M059J (cell line): Measurements from ENCODE around the gene ASB18. TPM values are rescaled to one million over a fixed set of nuclear protein-coding genes. Genes with fewer than 3 reads are reported as not detected.

Source experiments
- DNase-seq: peaks from one replicate; pipeline ENCODE4 v3.0.0-alpha.2; 2012; ENCODE audit warnings: low read depth
- total RNA-seq: library from RNA; depleted of rRNA; stranded (reverse); fragments of >200 nt; shearing (Covaris generic); gene quantifications from 2 replicates; pipeline ENCODE4 v1.2.3, GENCODE V29; 2014

Gene ASB18
- total RNA-seq, 1 experiment from 2014 or later, result 0.30 TPM

DNA sequence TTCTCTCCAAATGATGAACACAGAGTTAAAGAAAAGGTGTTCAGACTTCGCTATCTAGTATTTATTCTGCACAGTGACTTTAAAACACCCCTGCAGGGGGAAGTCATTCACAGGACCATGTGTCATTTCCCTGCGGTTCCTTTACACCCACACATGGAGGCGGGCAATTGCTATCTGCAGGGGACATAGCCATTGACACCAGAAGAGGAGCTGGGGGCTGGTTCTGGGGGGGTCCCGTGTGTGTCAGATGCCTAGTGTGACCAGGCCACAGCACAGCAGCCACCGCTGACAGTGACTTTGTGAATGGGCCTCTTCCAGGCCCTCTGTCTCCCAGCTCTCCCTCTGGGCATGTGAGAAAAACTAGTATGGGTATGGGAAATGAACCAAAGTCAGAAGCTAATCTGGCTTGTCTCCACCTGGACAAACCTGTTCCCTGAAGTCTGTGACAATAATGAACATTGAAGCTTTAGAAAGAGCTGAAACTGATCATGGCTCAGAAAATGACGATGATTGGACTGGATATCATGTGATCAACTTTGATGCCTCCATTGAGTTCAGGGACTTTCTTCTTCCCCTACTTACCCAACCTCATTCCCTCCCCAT, 88.6 kb downstream of the ASB18 start:
- DNase-seq, result peak; percentile 47

DNA sequence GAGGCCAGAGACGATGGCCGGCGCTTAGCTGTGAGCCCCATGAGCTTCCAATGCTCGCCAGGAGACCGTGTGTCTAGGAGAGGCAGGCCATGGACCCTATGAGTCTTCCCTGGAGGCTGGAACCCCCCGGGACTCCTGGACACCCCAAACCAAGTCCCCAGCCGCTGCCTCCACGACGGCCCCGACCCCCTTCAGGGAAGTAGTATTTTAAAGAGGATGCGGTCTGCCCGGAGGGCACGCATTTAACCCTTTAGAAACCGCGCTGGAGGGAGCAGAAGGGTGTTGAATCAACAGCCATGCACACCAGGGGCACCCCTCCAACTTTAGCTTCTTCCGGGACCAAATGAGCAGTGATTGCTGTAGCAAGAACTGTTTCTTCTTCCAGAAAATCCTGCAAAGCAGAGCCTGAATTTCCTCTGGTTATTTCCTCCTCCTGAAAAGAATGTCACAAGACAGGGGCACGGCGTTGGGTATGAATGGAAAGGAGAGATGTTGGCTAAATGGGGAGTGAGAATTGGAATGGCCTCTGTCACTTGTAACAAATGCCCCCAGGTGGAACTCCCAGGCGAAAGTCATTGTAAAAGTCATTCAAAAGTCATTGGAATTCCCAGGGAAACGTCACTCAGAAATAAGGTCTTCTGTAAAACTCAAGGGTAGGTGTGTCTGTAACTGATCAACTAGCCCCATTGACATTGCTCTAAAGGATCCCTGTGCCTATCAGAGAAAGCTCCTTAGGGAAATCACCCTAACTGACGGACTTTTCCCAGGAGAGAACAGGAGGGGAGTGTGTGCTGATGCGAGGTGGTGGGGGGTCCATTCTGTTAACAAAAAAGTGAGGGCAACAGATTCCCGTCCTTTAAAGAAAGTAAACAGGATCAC, 90.2 kb downstream of the ASB18 start:
- DNase-seq, result no peak

DNA sequence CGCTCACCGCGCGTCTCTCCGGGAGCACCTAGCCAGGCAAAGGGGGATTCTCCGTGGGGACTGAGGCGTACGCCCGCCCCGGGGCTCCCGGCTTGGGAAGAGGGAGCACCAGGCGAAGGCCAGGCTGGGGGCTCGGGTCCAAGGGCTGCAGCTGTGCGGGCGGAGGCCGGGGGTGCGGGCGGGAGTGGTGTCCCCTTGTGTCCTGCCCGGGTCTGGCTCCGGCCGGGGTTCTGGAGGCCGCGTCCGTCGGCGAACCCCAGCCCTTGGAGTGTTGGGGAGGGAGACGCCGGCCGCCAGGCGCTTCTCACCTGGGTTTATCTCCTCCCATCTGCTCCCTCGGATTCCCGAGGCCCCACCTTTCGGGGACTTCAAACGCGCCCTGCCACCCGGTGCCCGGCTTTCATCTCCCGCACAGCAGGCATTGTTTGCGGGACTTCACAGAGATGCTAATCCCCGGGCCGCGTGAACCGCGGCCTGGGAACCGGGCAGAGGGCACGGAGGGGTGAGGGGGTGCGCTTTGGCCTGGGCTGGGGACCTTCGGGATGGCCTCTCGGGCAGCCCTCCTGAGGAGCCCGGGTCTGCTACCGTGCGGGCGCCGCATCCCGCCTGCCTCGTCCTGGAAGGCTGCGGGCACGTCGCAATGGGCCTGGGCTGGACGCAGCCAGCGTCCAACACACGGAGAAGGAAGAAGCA, 91.0 kb downstream of the ASB18 start:
- no peak for DNase-seq

DNA sequence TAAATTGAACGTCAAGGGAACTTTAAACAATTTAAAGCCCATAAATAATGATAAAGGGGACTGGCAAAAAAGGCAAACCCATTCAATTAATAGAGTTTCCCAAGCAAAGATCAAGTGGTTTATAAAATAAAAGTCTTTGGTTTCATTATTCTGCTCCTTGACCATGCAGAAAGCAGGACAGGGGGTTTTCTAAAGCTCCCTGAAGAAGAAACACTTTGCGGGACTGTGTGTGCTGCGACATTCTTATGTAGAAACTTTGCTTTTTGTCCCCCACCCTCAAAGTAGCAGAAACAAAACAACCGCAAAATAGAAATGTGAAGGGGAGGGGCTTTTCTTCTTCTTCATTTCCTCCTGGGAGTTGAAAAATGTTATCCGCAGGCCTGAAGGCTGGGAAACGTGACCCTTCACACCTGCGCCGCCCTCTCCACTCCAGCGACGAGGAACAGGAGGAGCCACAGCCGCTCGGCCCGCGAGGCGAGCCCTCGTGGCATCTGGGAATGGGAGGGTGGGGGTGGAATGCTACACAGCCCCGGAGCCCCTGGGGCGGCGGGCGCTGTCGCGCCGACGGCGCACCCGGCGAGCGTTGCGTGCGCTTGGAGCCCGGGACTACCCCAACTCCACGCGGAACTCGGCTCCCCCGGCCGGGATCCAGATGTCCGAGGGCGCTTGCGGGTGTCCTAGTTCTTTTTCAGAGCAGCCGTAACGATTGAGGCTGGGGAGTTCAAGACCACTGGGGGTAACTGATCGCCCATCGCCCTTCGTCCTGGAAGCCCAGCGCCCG, 91.8 kb downstream of the ASB18 start:
- no peak for DNase-seq

DNA sequence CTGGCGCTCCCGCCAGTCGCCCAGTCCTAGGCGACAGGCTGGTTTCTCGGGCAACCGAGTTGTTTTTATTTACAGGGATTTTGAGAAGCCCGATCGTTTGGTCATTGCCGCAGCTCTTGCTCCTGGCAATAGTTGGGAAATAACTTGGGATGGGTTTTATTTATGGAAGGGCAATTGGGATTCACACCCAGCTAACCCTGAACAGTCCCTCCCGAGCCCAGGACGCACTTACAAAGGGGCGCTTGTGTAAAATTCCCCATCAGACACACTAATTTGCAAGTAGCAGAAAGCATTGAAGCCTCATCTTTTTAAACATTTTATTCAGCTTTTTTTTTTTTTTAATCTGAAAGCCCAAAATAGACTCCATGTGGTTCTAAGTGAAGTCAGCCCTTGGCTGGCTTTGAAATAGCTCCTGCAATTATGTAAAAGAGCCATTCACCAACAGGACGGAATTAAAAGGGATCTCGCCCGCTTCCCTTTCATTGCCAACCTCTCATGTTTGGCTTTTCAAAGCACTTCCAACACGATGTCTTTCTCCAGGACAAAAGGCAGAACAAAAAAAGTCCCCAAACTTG, 92.4 kb downstream of the ASB18 start:
- no peak for DNase-seq

DNA sequence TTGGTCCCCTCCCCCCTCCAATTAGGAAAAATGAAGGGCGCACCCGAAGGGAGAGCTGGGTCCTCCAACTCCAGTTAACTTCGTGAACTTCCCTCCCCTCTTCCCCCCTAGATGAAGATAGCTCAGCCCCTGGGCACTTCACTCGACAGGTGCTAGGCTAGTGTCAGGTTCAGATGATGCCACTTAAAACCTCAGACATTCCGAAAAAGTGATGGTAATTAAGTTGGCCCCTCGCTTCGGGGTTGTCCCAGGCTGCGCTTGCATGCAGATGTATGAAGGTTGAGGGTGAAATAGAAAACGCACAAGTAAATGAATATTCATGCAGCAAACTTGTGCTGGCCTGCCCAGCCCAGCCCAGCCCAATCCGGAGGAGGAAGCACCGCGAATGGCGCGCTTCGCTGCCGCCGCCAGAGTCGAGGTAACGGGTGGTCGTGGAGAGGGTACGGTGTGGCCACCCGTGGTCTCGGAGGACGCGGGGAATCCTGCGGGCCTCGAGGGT, 93.0 kb downstream of the ASB18 start:
- DNase-seq, result no peak

DNA sequence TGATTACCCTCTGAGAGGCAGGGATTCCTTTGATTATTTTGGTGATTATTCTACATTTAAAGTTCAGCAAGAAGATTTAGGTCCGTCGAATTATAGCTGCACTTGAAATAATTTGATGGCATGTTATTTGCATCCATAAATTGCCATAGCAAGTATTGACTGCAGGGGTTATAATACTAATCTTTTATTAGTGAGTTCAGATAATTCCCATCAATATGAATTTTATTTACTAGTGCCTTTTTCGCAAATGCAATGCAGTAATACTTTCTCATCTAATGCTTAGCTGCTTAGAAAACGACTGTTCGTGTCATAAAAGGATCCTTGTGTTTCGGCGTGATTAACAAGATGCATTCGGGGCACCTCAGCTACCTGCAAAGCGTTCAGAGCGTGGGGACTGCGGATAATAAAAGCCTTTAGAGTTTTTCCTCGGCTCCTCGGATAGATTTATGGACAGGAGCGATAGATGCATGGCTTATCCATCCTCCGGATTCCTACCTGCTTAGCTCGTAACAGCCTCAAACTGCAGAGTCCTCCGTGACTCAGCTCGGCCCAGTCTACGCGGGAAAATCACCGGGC, 93.5 kb downstream of the ASB18 start:
- no peak for DNase-seq

DNA sequence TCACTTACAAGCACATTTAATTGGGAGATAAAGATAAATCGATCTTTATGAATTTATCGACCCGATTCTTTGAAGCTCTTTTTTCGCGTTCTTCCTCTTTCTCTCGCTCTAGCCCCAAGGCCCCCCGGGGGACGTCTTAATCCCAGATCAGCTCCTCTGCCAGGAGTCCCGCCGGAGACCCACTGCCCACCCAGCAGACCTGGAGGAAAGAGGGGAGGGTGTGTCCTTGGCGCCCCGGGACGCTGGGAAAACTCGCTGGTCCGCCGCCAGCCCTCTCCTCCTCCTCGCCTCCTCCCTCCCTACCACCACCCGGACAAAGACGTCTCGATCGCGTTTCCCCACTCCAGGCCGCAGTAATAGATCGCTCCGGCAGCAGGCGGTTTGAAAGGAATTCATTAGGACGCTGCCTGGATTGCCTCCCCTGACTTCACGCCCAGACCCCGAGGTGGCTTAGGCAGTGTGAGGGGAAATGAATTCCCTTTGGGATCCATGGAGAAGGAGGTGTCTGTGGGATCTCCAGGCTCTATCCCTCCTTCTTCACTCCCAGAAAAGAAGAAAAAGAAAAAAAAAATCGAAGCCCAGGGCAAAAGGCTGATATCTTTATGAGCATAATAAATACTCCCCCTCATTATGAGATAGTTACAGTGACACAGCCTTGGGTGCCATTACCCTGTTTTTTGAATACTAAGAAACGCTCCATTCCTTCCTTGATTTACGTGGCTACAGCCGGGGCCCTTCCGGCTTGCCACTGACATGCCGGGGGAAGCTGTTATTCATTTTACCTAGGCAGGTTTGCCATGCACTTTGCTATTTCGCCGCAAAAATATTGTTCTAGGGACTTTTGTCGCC, 94.2 kb downstream of the ASB18 start:
- DNase-seq, result no peak

DNA sequence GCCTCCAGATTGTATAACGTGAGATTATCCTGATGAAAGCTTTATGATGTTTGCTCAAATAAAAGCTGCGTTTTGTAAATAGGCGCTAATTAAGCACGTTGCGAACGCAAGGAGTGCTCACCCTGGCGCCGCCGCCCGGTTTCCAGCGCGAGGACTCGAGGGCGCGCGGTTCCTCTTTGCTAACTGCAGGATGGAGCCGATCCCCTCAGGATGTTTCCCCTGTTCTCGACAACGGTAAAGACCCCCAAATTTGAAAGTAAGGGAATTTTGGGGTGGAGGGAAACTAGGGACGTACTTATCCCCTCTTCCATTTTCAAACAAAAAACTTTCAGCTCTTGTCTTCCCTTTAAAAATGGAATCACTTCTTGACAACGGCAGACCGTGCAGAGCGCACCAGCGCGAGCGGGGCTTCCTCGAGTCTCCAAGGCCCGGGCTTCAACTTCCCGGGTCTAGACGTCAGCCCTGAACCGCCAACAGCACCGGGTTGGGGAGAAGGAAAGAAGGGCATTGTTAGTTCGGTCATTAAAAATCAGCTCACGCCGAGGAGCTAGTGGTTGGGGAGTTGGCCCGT, 95.0 kb downstream of the ASB18 start:
- DNase-seq, result no peak

DNA sequence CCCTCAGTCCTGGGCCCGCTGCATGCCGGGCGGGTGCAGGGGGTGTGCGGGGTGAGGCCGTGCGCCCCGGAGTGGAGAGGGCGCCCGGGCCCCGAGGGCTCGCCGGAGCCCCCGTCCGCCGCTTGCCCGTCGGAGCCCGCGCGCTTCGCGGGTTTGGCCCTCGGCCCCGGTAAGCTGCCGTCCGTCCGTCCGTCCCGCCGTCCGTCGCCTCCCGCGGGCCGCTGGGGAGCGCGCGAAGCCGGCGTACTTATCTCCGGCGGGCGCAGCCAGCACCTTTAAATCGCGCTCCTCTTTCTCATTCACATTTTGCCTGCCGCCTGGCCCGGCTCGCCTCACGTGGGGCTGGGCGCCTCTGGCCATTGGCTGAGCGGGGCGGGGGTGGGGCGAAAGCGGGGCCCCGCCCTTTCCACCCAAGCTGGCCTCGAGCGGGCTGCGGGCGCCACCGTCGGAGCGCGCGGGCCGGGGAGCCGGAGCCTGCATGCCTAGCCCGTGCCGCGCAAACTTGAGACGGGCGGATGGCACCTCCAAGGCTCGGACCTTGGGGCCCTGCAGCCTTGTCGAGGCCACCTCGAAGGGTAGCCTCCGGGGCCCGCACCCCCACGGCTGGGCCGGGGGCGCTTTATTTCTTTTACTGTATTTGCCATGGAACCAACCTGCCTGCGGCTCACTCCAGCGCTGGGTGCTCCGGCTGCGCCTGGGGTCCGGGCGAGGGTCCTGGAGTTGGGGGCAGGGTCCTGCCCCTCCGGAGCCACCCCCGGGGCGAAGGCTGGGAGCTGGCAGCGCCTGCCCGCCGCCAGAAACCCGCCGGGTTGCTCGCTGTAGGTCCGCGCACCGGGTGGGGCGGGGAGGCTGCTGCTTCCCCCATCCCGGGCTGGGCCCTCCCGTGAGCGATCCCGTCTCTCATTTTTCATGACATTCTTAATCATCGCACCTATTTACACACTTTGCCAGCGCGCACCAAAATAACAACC, 95.8 kb downstream of the ASB18 start, which contains the start of gene GBX2:
Gene GBX2, minus strand, starts transcription at position 277 of the 971 bp plus-strand sequence. CDS start 415 bp downstream, outside the sequence.
- peak; percentile 83 for DNase-seq

DNA sequence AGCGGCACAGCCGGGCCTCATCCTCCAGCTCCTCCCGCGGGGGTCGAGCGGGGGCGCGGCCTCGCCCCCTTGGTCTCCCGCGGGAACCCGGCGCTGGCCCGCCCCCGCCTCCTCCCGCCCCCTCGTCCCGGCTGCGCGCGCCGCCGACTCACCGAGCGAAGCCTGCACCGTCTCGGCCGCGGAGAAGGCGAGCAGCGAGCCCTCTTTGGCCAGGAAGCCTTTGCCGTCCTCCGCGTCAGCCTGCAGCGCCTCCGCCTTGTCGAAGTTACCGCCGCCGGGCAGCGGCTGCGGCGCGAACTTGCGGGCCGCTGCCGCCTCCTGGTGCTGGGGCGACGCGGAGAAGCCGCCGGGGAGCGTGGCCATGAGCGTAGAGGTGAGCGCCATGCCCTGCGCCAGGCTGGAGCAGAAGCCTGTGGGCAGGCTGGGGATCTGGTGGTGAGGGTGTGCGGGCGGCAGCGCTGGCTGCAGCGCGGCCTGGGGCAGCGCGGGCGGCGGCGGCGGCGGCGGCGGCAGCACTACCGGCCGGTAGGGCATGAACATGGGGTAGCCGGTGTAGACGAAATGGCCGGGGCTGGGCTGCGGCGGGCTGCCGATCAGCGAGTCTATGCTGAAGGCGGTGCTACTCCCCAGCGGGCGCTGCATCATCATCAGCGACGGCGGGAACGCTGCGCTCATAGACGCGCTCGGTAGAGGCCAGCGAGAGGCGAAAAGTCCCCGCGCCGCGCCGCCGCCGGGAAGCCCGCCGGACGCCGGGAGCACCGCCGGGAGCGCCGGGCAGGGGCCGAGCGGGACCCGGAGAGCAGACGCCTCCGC, 96.7 kb downstream of the ASB18 start:
- peak; percentile 65 for DNase-seq

DNA sequence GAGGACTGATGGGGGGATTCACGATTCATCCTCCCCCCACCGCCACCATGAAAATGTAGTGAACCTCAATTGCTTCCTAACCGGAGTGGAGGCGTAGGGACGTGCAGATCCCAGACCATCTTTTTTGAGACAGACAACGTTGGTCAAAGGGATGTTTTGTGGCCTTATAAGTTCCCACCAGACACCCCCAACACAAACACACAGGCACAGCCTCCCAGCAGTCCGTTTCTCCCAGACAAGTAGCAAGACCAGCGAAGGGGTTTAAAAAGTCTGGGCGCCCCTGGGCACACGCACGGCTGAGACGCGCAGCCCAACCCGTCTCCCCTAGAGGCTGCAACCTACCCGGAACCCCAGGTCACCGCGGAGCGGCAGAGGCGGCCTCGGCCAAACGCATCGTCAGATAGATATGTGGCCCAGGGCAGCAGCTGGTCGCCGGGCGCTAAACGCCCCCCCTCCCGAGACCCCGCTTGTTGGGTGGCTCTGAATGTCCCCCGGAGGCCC, 97.4 kb downstream of the ASB18 start:
- no peak for DNase-seq

DNA sequence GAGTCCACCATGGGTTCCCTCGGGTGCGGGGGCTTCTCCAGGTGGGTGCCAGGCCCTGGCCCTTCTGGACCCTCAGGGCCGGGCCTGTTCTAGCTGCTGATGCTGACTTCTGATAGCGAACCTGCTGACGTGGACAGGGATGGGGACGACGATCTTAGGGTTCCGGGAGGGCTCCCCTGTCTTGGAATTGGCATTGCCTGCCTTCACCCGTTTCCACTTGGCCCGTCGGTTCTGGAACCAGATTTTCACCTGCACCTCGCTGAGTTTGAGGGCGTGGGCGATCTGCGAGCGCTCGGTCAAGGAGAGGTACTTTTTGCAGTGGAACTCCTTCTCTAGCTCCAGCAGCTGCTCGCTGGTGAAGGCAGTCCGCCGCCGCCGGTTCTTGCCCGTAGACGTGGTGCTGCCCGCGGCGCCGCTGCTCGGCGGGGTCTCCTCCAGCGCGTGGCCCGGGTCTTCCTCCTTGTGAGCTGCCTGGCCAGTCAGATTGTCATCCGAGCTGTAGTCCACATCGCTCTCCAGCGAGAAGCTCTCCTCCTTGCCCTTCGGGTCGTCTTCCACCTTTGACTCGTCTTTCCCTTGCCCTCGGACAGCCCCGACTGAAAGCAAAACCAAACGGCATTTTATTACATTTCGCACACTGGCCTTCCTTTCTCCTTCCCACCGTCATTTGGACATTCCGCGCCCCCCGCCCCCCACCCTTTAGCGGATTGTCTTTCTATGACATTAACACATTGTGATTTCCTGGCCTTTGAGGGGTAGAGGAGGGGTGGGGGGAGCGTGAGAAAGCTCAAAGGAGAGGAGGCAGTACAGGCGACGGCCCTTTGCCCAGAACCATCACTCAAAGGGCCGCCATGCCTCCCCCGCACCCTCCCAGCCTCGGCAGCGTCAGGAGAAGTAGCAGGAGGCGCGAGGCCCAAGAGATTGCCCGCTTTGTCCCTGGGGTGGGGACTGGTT, 98.1 kb downstream of the ASB18 start:
- DNase-seq, result no peak

DNA sequence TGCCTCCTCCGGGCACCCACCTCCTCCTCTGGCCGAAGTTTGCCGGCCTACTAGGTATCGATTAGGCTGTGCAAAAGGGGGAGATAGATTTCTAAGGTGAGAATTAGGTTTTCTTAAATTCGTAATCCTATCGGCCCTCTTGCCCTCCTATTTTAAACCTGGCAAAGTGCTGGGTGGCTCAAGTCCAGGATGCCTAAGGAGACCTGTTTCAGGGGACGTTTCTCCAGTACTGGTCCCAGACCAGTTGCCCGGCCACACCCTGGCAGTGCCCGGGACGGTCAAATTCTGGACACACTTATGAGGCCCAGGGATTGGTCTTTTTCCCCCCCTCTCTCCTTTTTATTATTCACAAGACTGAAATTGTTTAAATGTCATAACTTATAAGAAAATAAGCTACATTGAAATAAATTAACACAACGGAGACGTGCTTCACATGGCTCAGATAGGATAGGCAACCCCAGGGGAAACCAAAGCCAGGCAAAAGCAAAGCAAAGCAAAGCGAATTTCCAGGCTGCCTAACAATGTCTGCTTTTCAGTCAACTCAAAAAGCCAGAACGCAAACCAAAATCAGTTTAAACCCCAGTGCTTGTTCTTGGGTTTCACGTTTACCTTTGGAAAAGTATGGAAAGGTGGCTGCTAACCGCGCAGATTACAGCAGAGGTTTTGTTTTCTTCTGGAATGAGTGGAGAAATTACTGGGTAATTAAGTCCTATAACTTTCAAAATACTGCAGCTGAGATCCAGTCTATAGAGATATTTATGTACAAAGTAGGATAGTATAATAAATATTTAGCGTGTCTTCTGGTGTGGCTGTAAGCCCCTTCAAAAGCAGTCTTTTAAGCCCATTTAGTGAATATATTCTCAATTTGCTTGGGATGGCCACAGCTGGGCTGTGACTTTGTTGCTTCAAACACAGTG, 99.0 kb downstream of the ASB18 start:
- DNase-seq, result no peak
